ENCODE data around the gene RGS6.

RGS6 gene

DNA sequence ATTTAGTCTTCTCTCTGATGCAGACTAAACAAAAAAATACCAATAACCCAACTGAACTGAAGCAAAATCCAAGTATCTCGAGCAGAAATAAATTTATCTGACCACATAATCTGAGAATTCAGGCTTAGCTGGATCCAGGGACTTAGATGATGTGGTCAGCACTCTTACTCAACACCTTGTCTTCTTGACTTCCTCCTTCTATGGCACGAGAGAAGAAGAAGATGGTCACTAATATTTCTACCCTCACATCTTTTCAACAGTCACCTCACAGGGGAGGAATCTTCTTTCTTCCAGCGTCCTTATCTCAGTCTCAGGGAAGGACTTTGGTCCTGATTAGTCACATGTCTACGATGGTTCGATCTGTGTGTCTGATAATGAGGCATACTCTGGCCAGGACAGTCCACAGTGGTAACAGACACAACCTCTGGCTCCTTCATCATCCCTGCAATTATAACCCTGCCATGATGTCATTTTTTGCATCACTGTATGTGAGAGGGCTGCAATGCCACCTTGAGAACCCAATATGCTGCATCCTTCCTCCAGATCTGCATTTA lies 15.8 kb downstream of the RGS6 start:
- no peak for DNase-seq

DNA sequence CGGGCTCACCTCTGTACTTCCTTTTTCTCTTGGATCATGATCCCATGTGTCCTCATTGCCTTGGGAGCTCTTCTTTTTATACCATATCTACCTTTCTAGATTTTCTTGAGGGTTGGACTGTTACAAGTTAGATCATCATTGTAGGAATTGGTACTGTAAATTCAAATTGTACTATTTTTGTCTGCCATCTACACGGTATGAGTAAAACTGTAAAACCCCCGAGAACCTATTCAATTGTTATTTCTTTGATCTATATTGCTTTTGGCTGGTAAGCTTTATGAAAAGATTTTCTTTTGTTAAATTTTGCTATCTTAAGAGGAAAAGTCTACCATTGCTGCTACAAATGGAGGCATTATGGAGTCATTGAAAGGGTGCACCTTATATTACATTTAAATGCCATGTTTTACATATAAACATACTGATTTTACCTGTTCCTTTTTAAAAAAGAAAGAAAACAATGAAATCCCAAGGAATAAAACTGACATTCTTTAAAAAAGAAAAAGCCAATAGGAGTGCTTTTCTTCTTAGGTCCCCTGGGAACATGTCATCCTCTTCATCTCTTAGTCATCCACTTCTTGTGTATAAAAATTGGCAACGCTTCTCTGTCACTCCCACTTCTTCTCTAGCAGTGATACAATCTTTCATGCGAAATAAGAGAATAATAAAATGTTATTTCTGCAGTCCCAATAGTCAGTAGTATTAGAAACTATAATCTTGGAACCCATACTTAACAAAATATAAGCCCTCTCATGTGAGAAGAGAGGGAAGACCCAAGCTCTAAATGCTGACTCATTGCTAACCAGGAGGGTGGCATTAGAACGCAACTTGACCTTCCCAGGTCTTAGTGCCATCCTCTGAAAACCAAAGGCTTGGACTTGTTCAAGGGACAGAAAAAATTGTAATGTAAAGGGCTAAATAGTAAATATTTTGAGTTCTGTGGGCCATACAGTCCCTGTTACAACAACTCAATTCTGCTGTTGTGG lies 20.4 kb downstream of the RGS6 start:
- DNase-seq, result no peak

DNA sequence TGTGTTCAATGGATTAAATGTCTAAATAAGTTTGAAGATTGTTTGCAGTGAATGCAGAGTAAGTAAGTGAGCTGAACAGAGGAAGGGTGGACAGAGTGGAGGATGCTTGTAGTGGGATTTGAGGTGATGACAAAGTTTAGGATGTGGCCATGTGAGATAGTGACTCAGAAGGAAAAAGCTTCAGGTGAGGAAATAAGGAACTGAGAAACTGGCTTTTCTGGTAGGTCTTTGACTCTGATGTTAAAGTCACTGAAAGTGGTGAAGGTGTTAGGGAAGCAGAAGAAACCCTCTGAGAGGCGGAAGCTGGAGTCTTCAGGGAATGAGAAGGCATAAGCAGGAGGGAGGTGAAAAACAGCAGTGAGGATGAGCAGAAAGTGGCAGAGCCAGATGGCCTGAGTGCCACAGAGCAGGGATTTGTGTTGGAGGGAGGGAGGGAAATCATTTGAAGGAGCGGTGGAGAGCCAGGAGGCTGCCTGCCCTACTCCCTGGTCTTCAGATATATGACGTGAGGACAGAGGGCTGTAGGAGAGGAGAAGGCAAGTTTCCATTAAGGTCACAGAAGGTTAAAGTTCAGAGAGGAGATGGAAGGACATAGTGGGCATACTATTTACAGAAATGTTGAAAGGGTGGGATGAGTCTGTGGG lies 24.8 kb downstream of the RGS6 start:
- DNase-seq, result no peak

DNA sequence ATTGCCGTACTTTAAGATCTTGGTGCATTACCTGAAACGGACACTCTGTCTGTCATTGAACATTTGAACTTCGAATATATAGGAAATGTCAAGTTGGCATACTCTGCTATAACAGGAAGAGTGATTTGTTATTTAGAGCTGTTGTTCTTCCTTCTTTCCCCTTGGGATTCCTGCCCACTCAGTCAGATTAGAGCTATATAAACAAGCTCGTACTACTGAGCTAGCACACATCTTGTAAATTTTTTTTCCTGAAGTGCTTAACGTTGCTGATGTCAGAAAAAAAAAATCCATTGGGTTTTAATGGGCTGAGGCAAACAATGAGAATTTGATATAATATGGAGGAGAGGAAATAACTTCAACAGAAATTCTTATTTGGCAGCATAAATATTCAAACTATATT lies 26.8 kb downstream of the RGS6 start:
- DNase-seq, result no peak

DNA sequence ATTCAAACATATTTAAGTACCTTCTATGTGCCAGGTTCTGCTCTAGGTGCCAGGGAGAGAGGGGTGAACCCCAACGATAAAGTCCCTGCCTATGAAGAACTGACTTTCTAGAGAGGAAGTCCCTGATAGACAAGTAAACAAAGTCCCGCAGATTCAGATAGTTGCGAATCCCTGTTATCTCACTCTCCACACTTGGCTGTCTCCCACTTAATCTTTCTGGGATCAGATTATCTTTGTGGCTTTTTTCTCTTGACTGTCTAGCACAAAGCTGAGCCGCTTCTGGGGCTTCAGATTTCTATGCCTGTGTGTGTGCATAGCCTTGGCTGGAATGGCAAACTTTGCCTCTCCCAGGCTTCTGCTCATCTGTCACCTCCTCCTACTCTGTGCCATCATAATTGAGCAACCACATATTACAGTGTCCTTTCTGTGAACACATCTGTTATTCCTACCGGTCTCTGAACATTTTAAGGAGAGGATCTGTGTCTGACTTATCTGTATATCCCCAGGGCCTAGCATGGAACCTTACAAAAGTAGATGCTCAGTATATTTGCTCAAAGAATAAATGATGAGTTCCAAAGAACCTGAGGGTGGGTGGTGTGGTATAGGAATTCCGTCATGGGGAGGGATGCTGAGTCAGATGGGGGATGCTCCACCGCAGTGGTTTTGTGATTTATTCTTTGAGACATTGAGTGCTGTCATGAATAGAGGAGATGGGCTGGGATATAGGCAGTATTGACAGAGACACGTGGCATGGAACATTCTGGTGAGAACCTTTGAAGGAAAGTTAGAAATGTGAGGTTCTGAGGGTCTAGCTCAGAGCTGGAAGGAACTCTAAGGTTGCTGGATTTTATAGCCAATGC lies 28.5 kb downstream of the RGS6 start:
- DNase-seq, result no peak

DNA sequence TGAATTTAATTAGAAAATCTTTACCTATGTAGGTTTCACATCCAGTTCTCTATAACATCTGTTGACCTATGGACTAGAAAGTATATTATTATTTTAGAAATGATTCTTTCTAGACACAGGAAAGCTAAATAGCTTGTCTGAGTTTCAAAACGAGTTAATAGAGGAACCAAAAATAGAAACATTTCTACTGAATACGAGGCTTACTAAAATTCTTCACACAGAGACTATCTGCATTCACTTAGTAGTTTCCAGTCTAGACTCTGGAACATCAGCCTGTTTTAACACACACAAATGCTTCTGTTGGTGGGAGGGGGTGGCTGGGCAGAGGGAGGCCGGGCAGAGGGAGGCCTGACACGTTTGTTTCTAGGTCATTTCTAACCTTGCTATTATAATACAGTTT lies 29.7 kb downstream of the RGS6 start:
- no peak for DNase-seq

DNA sequence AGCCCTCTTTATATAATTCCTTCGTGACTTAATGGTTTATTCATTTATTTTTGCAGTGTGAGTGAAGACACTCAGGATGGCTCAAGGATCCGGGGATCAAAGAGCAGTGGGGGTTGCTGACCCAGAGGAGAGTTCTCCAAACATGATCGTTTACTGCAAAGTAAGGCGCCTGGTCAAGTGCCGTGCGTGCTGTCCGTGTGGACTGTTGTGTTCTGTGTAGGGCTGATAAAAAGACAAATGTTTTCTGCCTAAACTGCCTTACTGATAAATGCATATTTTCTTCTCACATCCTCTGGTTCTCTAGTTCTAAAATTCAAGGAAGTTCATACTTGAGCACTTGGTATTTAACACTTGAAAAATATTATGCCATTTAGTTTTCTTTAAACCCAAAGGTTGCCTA lies 32.5 kb downstream of the RGS6 start:
- no peak for DNase-seq

DNA sequence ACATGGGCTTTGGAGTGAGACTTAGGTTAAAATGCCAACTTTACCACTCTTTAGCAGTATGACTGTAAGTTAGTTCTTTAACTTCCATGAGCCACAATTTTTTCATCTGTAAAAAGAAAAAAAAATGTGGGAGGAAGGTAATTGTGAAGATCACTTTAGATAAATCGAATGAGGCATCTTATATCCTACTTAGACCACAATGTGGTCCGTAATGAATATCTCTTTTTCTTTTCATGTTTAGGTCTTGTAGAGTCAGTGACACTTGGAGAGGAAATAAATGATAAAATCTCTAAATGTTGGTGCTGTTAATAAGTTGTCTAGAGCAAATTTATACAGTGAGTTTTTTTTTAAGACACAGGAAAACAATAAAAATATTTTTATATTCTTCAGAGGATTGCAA lies 34.3 kb downstream of the RGS6 start:
- no peak for DNase-seq

DNA sequence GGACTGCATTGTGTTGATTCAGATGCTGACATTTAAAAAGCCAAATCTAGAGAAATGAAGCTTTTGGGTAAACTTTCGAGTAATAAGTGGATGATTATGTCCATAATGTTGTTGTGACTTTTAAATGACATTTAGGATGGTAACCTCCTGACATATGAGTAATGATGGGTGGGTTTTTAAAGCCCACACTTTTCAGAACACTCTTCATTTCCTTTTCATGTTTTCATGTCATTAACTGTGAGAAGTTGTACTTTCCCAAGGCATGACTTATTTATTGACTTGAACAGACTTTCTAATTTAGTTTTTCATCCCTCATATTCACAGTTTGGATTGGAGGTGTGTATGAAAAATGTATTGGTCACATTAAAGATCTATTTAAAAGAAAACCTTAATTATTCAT lies 35.5 kb downstream of the RGS6 start:
- no peak for DNase-seq

DNA sequence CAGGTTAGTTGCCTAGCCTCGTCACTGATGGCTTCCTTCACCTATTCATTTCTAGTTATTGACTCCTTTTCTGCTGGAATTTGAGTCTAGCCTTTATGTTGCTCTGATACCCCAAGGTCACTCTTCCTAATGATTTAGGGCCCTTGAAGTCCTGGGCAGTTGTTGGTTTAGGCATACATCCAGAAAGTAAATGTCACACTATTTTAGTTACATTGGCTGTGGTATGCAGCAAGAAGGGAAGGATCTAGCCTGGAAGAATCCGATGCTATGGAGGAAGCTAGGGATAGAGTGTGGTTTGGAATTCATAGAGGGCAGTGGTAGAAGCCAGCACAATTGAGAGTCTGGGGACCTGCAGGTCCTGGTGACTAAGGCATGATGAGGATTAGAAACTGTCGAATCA lies 38.0 kb downstream of the RGS6 start:
- DNase-seq, result no peak

DNA sequence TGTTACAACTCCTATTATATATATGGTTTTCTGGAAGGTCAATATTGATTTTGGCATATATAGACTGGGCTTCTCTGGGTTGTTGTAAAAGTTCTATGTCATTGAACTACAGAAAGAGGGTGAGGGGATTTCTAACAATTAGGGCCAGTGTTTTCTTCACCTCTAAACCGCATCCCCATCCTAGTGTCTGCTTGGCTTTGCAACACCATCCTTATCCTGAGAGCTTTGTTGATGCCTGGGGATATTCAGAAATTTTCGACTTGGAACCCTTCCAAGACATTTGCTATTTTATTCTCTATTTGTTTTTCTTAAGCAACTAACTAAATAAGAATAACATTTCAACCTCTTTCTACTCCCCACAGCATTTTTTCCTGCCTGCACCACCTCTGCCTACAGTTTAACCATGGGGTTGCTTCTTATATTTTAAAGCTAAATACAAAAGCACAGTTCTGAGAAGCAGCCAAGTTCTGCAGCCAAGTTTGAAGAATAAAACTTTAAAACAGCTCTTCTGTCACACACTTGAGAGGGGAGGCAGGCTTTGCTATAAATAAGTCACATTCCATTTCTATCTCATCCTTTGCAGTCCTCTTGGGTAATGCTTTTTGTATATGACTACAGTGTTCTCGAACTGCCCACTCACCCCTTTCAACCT lies 53.4 kb downstream of the RGS6 start:
- no peak for DNase-seq

DNA sequence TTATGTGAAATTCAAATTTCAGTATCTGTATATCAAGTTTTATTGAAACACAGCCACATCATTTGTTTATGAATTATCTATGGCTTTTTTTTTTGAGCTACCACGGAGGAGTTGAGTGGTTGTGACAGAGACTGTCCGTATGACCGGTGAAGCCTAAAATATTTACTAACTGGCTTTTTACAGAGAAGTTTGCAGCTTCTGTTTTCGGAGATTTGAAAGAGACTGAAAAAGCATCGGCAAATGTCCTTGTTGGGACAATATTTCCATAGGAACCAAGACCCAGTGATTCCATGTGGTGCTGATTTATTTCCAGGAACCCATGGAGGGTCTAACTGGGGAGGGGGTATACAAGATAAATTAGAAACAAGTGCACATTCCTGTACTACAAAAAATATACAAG lies 56.2 kb downstream of the RGS6 start:
- DNase-seq, result no peak

DNA sequence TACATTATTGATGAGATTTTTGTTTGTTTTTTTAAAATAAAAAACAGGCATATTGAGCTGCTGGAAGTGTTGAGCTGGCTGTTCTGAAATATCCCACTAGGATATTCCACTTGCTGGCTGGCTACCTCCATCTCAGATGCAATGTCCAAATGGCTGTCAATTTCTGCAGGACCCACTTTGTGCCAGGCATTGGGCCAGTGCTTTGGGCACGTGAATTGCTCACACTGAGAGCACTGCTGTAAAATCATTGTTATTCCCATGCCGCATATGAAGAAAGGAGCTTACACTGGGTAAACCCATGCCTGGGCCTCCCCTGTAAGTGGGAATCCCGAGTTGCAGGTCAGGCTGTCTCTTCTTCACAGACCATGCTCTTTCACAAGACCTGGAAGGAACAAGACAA lies 56.7 kb downstream of the RGS6 start:
- DNase-seq, result no peak

DNA sequence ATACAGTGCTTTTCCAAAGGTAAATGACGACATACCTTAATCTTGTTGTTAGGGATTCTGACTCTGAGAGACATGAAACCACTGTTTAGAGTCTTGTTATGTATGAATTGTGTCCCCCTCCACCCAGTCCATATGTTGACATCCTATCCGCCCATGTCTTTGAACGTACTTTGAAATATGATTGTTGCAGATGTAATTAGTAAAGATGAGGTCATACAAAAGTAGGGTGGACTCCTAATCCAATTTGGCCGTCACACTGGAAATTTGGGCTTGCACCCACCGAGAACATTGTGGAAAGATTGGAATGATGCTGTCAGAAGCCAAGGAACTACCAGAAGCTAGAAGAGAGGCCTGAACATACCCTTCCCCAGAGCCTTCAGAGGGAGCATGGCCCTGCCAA lies 62.2 kb downstream of the RGS6 start:
- DNase-seq, result no peak

DNA sequence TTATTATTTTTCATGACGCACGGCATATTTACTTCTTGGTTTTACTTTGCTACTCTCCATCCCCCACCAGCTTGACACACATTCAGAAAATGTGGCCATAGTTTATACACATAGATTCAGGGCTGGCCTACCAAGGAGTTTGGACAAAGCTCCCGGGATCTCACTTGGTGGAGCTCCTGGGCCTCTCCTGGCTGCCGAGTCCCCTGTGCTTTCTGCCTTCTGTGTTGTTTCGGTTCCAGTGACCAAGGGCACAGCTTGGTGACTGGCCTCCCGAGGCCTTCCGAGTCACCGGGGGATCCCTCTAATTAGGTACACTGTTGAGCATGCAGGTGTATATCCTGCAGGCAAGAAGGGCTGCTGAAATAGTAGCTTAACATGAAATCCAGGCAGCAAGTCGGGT lies 63.5 kb downstream of the RGS6 start:
- DNase-seq, result no peak

DNA sequence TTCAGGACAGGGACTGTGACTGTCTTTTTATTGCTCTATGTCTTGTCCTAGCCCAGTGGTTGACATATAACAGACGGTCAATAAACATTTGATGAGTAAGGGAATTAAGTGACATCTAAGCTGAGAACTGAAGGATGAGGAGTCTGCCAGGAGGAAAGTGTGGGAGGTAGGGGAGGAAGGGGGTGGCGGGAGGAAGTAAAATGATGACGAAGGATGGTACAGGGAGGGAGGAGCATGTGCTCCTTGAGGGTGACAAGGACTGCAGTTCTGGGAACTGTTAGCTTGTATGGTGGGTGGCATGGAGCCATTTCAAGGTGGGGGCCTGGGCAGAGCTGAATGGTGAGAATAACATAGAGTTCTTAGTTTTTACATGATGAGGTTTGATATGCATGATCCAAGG lies 64.4 kb downstream of the RGS6 start:
- DNase-seq, result no peak

DNA sequence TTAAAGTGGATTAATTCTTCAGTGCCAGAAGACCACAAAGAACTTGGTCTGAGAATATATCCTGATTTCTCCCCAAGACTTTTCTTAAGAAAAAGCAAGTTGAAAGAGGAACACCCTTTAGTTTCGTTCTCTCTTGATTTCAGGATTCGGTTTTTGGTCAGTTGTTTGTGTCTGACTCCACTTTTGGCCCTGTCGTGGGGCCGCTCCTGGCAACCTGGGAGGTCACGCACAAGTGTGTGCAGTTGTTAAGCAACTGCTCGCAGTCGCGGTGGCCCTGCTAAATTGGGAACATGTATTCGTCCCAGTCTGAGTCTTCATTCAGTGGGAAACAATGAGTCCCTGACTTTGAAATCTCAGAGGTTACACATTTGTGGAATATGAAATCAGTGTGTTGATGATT lies 68.7 kb downstream of the RGS6 start:
- no peak for DNase-seq

DNA sequence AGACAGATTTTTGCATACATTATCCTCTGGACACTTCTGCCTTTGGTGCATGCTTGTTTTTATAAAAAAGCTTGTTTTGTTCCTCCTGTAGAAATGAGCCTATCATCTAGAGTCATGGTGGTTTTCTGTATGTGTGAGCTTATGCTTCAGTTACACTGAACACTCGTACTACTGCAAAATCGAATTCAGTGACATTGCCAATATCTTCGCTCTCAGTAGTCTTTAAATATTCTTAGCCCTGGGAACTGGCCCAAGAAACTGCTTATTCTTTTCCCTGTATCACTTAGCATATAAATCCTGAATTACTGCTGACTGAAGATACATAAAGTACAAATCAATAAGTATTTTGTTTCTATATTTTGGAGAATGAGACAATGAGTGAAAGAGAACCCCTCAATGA lies 70.5 kb downstream of the RGS6 start:
- no peak for DNase-seq

DNA sequence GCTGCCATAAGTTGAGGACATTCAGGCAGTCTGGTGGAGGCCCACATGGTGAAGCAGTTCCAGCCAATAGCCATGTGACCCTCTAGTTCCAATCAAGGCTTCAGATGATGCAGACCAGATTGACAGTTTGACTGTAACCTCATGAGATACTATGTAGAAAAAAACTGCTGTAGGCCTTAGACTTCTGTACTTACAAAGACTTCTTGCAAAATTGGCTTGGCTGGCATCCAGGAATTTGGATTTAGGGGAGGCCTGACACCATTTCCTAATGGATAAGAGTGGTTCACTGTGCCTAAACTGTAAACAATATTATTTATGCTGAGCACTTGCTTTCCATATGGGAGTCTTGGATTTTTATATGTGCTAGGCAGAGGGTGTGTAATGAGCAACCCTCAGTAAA lies 76.4 kb downstream of the RGS6 start:
- no peak for DNase-seq

DNA sequence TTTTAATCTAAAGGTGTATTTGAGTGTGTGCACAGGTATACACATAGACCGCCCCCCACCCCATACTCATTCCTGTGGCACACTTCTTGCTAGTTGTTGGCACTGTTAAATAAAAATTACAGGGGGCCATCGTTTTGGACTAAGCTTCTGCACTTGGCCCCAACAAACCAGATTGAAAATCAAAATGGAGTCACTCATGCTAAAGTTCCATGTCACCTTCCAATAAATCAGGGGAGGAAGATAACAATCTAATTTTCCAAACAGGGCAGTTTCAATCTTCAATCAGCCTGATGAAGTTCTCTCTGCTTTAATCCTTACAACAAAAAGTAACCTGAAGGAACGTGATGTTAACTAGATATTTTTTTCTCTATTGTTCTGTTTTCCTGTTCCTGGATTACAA lies 78.2 kb downstream of the RGS6 start:
- no peak for DNase-seq

DNA sequence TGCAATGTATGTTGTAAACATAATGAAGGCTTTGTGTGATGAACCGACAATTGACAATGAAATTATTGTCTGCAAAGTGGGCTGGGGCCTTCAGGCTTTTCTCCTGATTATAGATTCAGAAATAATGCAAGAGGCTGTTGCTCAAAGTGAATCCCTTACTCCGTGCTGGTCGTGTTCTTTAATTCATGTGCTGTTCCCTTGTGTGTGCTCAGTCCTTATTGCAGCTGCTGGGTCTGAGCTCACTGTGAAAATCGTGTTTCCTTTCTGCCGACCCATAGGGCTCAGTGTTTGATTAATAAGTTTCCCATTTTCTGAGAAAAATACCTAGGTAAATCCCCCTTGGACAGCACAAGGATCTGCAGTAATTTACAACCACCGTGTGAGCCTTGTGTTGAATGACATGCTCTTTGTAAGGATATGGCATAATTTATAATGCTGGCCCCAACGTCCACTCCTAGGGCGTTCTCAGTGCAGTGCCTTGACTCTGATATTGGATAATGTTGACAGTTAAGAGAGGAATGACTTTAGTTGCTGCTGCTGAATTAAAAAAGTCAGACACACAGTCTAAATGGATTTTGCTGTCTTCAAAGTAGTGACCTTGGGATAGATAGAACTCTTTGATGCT lies 81.6 kb downstream of the RGS6 start:
- DNase-seq, result no peak

DNA sequence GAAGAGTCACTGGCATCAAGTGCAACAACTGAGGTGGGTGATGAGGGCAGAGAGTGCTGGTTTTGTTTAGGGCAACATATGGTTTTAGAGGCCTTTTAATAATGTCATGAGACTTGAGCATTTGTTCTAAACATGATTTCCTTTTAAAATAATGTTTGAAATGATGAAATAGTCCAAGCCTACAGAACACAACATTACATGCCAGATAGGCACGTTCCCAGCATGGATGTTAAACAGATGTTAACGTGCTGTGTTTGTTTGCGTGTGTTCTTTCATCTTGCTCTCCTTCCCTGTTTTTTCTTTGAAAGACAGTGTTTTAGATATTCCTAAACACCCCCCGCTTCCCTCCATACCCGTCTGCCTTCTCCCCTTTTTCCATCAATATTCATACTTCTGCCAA lies 82.3 kb downstream of the RGS6 start:
- no peak for DNase-seq
